ENCODE measurements around the gene NEURL2. TPM values are rescaled to one million over a fixed set of nuclear protein-coding genes. Genes with fewer than 3 reads are reported as not detected.

The NEURL2 gene
- total and polyA plus RNA-seq, 4 donors: 3.7 to 14.5 (median 5.2) TPM

- no peak overlapping the region for H3K27ac ChIP-seq (ENCODE audit: low read depth in 1 of 2, low read length in 2 of 2)
- H3K4me1 ChIP-seq (ENCODE audit: control insufficient read depth in 4 of 4, insufficient read depth in 4 of 4, low read length in 3 of 4): peaks cover 0 to 5% (median 4%) of the 10 kb centered on the region in 4 donors
- DNase-seq (ENCODE audit: low spot score): no peak
- H3K27me3 ChIP-seq (ENCODE audit: control insufficient read depth in 4 of 4, insufficient read depth in 4 of 4, low read length in 3 of 4): no peaks in the 10 kb centered on the region
- H3K4me3 ChIP-seq (ENCODE audit: low read depth in 1 of 3, low read length in 3 of 3): no peak overlapping the region
- TF ChIP-seq FOXA1 (IDR thresholded peaks at IDR 0.05) (no peak), FOXA2 (IDR thresholded peaks at IDR 0.05) (no peak)
- peaks cover 9 to 71% (median 59%) of the 10 kb centered on the region in 4 donors for H3K36me3 ChIP-seq (ENCODE audit: control insufficient read depth in 4 of 4, insufficient read depth in 3 of 4, low read depth in 1 of 4, low read length in 3 of 4)
- no peak overlapping the region for H3K9ac ChIP-seq (ENCODE audit: low read depth in 1 of 2, low read length in 2 of 2)
- 97% methylated on average over 13 of the region's 13 CpGs for WGBS
- no peaks in the 10 kb centered on the region for H3K9me3 ChIP-seq (ENCODE audit: control insufficient read depth in 4 of 4, low read length in 3 of 4)
Measured at GRCh38 chr20:45940469-45940868, 49.5 kb upstream of the NEURL2 start.

GRCh38 chr20:45940053-45940452, 49.0 kb upstream of the NEURL2 start:
- Histone ChIP-seq H3K9ac (ENCODE audit: low read depth in 1 of 2, low read length in 2 of 2) (no peak overlapping the region), H3K9me3 (ENCODE audit: control insufficient read depth in 4 of 4, low read length in 3 of 4) (no peaks in the 10 kb centered on the region), H3K27ac (ENCODE audit: low read depth in 1 of 2, low read length in 2 of 2) (no peak overlapping the region), H3K27me3 (ENCODE audit: control insufficient read depth in 4 of 4, insufficient read depth in 4 of 4, low read length in 3 of 4) (no peaks in the 10 kb centered on the region), H3K4me3 (ENCODE audit: low read depth in 1 of 3, low read length in 3 of 3) (no peak overlapping the region), H3K36me3 (ENCODE audit: control insufficient read depth in 4 of 4, insufficient read depth in 3 of 4, low read depth in 1 of 4, low read length in 3 of 4) (peaks cover 9 to 68% (median 58%) of the 10 kb centered on the region in 4 donors), H3K4me1 (ENCODE audit: control insufficient read depth in 4 of 4, insufficient read depth in 4 of 4, low read length in 3 of 4) (peaks cover 0 to 6% (median 4%) of the 10 kb centered on the region in 4 donors)
- WGBS: 96% methylated on average over 3 of the region's 3 CpGs
- no peak for DNase-seq (ENCODE audit: low spot score)
- no peak for TF ChIP-seq EGR1 (IDR thresholded peaks at IDR 0.05; ENCODE audit: low read depth in 2 of 2)
- TF ChIP-seq HNF4G (IDR thresholded peaks at IDR 0.05): no peak
- no peak for TF ChIP-seq GABPA (IDR thresholded peaks at IDR 0.05 in 1 of 2, conservative IDR thresholded peaks at IDR 0.05 in 1 of 2)
- TF ChIP-seq ZBTB33 (IDR thresholded peaks at IDR 0.05): no peak
- TF ChIP-seq REST (IDR thresholded peaks at IDR 0.05): no peak
- no peak for TF ChIP-seq MAX (IDR thresholded peaks at IDR 0.05)
- no peak for TF ChIP-seq CTCF (IDR thresholded peaks at IDR 0.05; ENCODE audit: low read depth, low read length, missing input control)
- TF ChIP-seq YY1 (IDR thresholded peaks at IDR 0.05): no peak
- TF ChIP-seq SP1 (IDR thresholded peaks at IDR 0.05): no peak
- no peak for TF ChIP-seq JUND (IDR thresholded peaks at IDR 0.05)
- no peak for TF ChIP-seq FOXA2 (IDR thresholded peaks at IDR 0.05)
- no peak for TF ChIP-seq RAD21 (IDR thresholded peaks at IDR 0.05)
- TF ChIP-seq NR2F2 (IDR thresholded peaks at IDR 0.05): no peak
- TF ChIP-seq FOXA1 (IDR thresholded peaks at IDR 0.05): no peak
- TF ChIP-seq HNF4A (conservative IDR thresholded peaks at IDR 0.05): no peak
